Testis (tissue), 2 donors: ENCODE data around the gene DIAPH3.

Source experiments
- CTCF ChIP-seq, 3 experiments: fragments of 450-650 bp in 2 of 3; fragments of 200-600 bp in 1 of 3; sonication (generic) in 1 of 3; IDR thresholded peaks; one replicate each; pipeline ENCODE4 v1.5.1; 2016 to 2019; ENCODE audit warnings: antibody characterized with exemption in 3 of 3, mild to moderate bottlenecking in 2 of 3, moderate library complexity in 1 of 3
- POLR2A ChIP-seq: fragments of 450-650 bp; IDR thresholded peaks from one replicate; pipeline ENCODE4 v1.6.1; 2017; ENCODE audit warnings: antibody characterized with exemption, mild to moderate bottlenecking, moderate library complexity

DNA sequence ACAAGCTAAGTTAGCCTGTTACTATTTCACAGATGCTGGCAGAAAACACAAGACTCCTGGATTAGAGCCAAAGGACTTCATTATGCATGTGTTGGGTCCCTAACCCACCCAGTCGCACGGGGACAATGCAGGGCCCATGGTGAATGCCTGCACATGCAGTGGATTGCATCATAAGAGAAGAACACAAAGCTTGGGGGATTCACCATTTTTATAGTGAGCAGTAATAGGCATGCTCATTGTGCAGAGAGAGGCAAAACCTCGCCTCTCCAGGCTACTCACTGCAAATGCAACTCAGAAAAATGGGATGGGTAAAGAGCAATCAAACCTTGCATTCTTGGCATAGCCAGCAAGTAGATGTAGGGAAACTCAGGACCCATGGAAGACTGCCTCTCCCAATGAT is 115.8 kb downstream of the DIAPH3 start:
- TF ChIP-seq CTCF (IDR thresholded peaks at IDR 0.05) (no peak), POLR2A (no peak)
